MCF 10A (cell line): ENCODE data around the gene APAF1. TPM values are rescaled to one million over a fixed set of nuclear protein-coding genes. Genes with fewer than 3 reads are reported as not detected.

Source experiments
- BruUV-seq: library from RNA; stranded (reverse); fragments of 400-500 nt; replicated peaks from 2 replicates; lab custom pipeline; 2021; lab: Mats Ljungman, UMichigan
- CTCF ChIA-PET: fragments of 300-600 bp; sonication (Branson Sonifier 250); formaldehyde crosslinking; extraction: SDS; loops from one replicate; lab custom pipeline; 2021; ENCODE audit warnings: antibody characterized with exemption, inconsistent platforms; lab: Yijun Ruan, JAX
- POLR2A ChIA-PET: fragments of 300-600, 350-650 bp; sonication (Branson Sonifier 250); formaldehyde crosslinking; extraction: SDS; loops from one replicate; lab custom pipeline; 2020; ENCODE audit warnings: antibody characterized with exemption, inconsistent platforms; lab: Yijun Ruan, JAX
- DNase-seq: peaks from one replicate; pipeline ENCODE4 v3.0.0-alpha.2; 2018; ENCODE audit not compliant: unreplicated experiment
- H3K27ac Mint-ChIP-seq: one replicate; pipeline ENCODE4 v1.8.0; 2022; ENCODE audit warnings: mild to moderate bottlenecking, low read depth, mixed read lengths; ENCODE audit not compliant: unreplicated experiment
- H3K27me3 Mint-ChIP-seq: one replicate; pipeline ENCODE4 v1.8.0; 2022; ENCODE audit warnings: mixed read lengths; ENCODE audit not compliant: insufficient read depth, unreplicated experiment
- H3K36me3 Mint-ChIP-seq: one replicate; pipeline ENCODE4 v1.8.0; 2022; ENCODE audit warnings: mild to moderate bottlenecking, moderate library complexity, mixed read lengths; ENCODE audit not compliant: insufficient read depth, unreplicated experiment
- H3K4me1 Mint-ChIP-seq: one replicate; pipeline ENCODE4 v1.8.0; 2022; ENCODE audit warnings: mixed read lengths; ENCODE audit not compliant: insufficient read depth, unreplicated experiment
- H3K4me3 Mint-ChIP-seq: one replicate; pipeline ENCODE4 v1.8.0; 2022; ENCODE audit warnings: mild to moderate bottlenecking, moderate library complexity, mixed read lengths; ENCODE audit not compliant: unreplicated experiment
- H3K9me3 Mint-ChIP-seq: one replicate; pipeline ENCODE4 v1.8.0; 2022; ENCODE audit warnings: mixed read lengths; ENCODE audit not compliant: unreplicated experiment
- CTCF ChIP-seq: fragments of 200-600 bp; IDR thresholded peaks from one replicate; pipeline ENCODE4 v1.8.0; 2022; ENCODE audit warnings: antibody characterized with exemption, mild to moderate bottlenecking; ENCODE audit not compliant: unreplicated experiment
- intact Hi-C: fragments of 100-400 bp; cut with micrococcal nuclease; formaldehyde crosslinking; loops from 2 replicates; pipeline ENCODE4 v1.14.1; 2022
- total RNA-seq: library from RNA; stranded (reverse); gene quantifications from 2 replicates; pipeline ENCODE4 v1.2.3, GENCODE V29; 2022

APAF1 gene
- total RNA-seq, 1 experiment from 2014 or later, result 5.9 TPM

- intact Hi-C loops, result loop anchor here (10.0 kb wide), 1 partner anchor 208 kb away; no protein-coding TSS in a partner anchor
- no peak for DNase-seq
- Mint-ChIP-seq H3K27me3 (no peaks in the 10 kb centered on the region), H3K36me3 (peaks cover 42% of the 10 kb centered on the region), H3K4me1 (no peaks in the 10 kb centered on the region), H3K27ac (no peak overlapping the region), H3K9me3 (no peaks in the 10 kb centered on the region), H3K4me3 (no peak overlapping the region)
- no TSS peak for BruUV-seq
- ChIA-PET POLR2A (no interaction called here), CTCF (interaction anchor here (0.6 to 0.8 kb wide), 2 partner anchors 138 to 275 kb away, joined by 3 read pairs; no protein-coding TSS in a partner anchor)
- TF ChIP-seq CTCF, result no peak
These were observed 82.1 kb downstream of the APAF1 start for GRCh38 chr12:98727196-98727595.

- H3K27ac Mint-ChIP-seq, result no peak overlapping the region
- no peak overlapping the region for H3K4me3 Mint-ChIP-seq
- H3K9me3 Mint-ChIP-seq, result no peaks in the 10 kb centered on the region
- BruUV-seq, result no TSS peak
- H3K4me1 Mint-ChIP-seq, result peaks cover 5% of the 10 kb centered on the region
- TF ChIP-seq CTCF, result no peak
- H3K36me3 Mint-ChIP-seq, result peaks cover 28% of the 10 kb centered on the region
- ChIA-PET CTCF (interaction anchor here (1.0 kb wide), 1 partner anchor 20 kb away, joined by 4 read pairs; no protein-coding TSS in a partner anchor), POLR2A (no interaction called here)
- intact Hi-C loops, result no loop called here
- no peak for DNase-seq
- H3K27me3 Mint-ChIP-seq, result no peaks in the 10 kb centered on the region
These were observed 85.3 kb downstream of the APAF1 start for GRCh38 chr12:98730412-98730811.

GRCh38 chr12:98733667-98734350 lies 88.7 kb downstream of the APAF1 start:
- DNase-seq, result no peak
- no TSS peak for BruUV-seq
- intact Hi-C loops, result no loop called here
- ChIA-PET CTCF (interaction anchor here (0.5 to 0.8 kb wide), 3 partner anchors 128 to 1176 kb away, joined by 3 read pairs; no protein-coding TSS in a partner anchor), POLR2A (no interaction called here)
- TF ChIP-seq CTCF, result no peak
- H3K36me3 Mint-ChIP-seq, result peaks cover 22% of the 10 kb centered on the region
- H3K4me3 Mint-ChIP-seq, result no peak overlapping the region
- peaks cover 5% of the 10 kb centered on the region for H3K4me1 Mint-ChIP-seq
- H3K9me3 Mint-ChIP-seq, result no peaks in the 10 kb centered on the region
- peak overlapping the region; percentile 30 for H3K27ac Mint-ChIP-seq
- no peaks in the 10 kb centered on the region for H3K27me3 Mint-ChIP-seq

GRCh38 chr12:98735821-98736220 lies 90.7 kb downstream of the APAF1 start:
- intact Hi-C loops, result no loop called here
- CTCF ChIA-PET, result interaction anchor here (0.5 to 2.3 kb wide), 2 partner anchors 263 to 1634 kb away, joined by 3 to 11 read pairs; no protein-coding TSS in a partner anchor
- H3K9me3 Mint-ChIP-seq, result no peaks in the 10 kb centered on the region
- H3K36me3 Mint-ChIP-seq, result peaks cover 17% of the 10 kb centered on the region
- no peak overlapping the region for H3K4me3 Mint-ChIP-seq
- no peaks in the 10 kb centered on the region for H3K27me3 Mint-ChIP-seq
- H3K4me1 Mint-ChIP-seq, result peaks cover 5% of the 10 kb centered on the region
- DNase-seq, result no peak
- no peak overlapping the region for H3K27ac Mint-ChIP-seq
- BruUV-seq, result no TSS peak
- POLR2A ChIA-PET, result no interaction called here
- no peak for TF ChIP-seq CTCF
